Placental pericyte (primary cell): ENCODE measurements around the gene PDZD4. TPM values are rescaled to one million over a fixed set of nuclear protein-coding genes. Genes with fewer than 3 reads are reported as not detected.

ENCODE experiments used
- total RNA-seq: library from RNA; depleted of rRNA; stranded (reverse); fragments of >200 nt; gene quantifications from 2 replicates; pipeline ENCODE4 v1.2.3, GENCODE V29; 2012

The PDZD4 gene
- 0.14 TPM in 1 of 2 replicates, not detected in the other for total RNA-seq

GRCh38 chrX:153829799-153830639 lies at the start of gene PDZD4:
TSS of gene PDZD4 (minus strand) at chrX:153830544. CDS start at chrX:153830298, 246 bp downstream.

DNA sequence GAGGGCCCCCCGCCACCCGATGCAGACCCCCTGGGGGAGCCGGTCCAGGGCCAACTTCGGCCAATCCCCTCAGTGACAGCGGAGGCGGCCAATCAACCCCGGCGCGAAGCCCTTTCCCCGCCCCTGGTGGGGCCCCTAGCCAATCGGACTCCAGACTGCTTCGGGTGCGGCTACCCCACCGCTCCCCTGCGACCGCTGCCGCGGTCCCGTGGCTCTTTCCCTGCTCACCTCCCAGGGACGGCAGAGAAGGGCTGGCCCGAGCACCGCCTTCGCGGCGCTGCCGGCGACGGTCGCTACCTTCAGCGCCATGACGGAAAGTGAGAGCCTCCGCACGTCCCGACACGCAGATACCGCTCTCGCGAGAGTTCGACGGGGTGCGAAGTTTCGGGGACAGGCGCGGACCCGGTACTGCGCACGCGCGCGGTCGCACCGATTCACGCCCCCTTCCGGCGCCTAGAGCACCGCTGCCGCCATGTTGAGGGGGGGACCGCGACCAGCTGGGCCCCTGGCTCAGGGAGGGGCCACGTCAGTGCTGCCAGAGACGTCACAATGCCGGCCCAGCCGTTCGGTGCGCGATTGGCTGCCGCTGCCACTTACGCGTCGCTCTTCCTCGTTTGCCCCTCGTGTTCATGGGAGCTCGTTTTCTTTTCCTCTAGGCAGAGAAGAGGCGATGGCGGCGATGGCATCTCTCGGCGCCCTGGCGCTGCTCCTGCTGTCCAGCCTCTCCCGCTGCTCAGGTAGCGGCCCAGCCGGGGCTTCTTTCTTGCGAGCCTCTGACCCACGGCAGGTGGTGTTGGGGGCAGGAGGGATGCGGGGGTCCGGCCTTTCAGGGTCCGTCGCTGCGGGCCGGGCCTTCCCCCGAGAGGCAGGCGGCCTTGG lies 36.1 kb downstream of the PDZD4 start, which contains the start of the genes IDH3G and SSR4:
TSS of gene IDH3G (minus strand) at position 358 of the 879 bp plus-strand sequence. CDS start at position 309, 49 bp downstream.
TSS of gene SSR4 (plus strand) at position 651 of the 879 bp plus-strand sequence. CDS start at position 671, 20 bp downstream.

DNA sequence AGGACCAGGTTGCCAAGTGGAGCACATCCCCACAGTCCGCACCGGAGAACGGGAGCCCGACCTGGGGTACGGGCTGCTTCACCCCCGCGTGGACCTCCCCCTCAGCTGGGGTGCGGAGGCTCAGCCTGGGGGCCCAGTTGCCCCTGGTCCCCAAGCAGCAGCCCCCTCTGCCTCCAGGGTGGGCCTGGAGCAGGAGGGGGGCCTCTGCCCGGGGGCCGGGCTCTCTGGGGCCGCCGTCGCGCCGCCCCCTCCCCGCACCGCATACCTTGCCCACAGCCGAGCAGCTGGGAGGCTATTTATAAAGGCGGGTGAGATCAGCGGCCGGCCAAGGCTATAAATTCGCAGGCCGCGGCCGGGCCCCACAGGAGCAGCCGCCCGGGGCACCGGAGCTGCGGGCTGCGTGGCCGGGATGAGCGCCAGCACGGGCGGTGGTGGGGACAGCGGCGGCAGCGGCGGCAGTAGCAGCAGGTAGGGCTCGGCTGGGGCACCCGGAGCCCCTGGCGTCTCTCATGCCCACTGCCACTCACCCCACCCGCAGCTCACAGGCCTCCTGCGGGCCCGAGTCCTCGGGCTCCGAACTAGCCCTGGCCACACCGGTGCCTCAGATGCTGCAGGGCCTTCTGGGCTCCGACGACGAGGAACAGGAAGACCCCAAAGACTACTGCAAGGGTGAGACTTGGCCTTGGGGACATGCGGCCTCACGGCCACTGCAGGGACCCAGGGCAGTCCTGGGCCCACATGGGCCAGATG lies 49.5 kb downstream of the PDZD4 start, which contains the start of gene SRPK3:
TSS of gene SRPK3 (plus strand) at position 364 of the 750 bp plus-strand sequence. CDS start at position 410, 46 bp downstream.

GRCh38 chrX:153763989-153764755 lies 66.2 kb downstream of the PDZD4 start, which contains the start of gene PLXNB3:
TSS of gene PLXNB3 (plus strand) at chrX:153764249. CDS start at chrX:153765536, 1,287 bp downstream.

Other genes with a start within 250 kb of the PDZD4 start
- gene CCNQ, start 231.4 kb downstream of the PDZD4 start, total RNA-seq: 24.3 and 52.0 TPM in 2 replicates
- under 0.01 and 0.14 TPM in 2 replicates for gene DUSP9, start 183.3 kb downstream of the PDZD4 start, total RNA-seq
- gene PNCK, start 156.7 kb downstream of the PDZD4 start, total RNA-seq: 0.22 TPM in 1 of 2 replicates, not detected in the other
- gene SLC6A8, start 142.6 kb downstream of the PDZD4 start, total RNA-seq: 10.0 and 16.4 TPM in 2 replicates
- 141 and 153 TPM in 2 replicates for gene BCAP31, start 106.2 kb downstream of the PDZD4 start, total RNA-seq
- gene ABCD1, start 105.7 kb downstream of the PDZD4 start, total RNA-seq: 18.6 and 22.0 TPM in 2 replicates
- gene PLXNB3, start 66.3 kb downstream of the PDZD4 start, total RNA-seq: 4.0 and 4.6 TPM in 2 replicates
- 0.44 and 1.7 TPM in 2 replicates for gene SRPK3, start 49.5 kb downstream of the PDZD4 start, total RNA-seq
- gene IDH3G, start 36.2 kb downstream of the PDZD4 start, total RNA-seq: 64.6 and 81.2 TPM in 2 replicates
- 101 and 182 TPM in 2 replicates for gene SSR4, start 35.9 kb downstream of the PDZD4 start, total RNA-seq
- 0.88 and 18.2 TPM in 2 replicates for gene L1CAM, start 55.6 kb upstream of the PDZD4 start, total RNA-seq
- not detected in 2 replicates for gene AVPR2, start 74.1 kb upstream of the PDZD4 start, total RNA-seq
- 1.1 and 2.9 TPM in 2 replicates for gene ARHGAP4, start 95.7 kb upstream of the PDZD4 start, total RNA-seq
- gene NAA10, start 104.5 kb upstream of the PDZD4 start, total RNA-seq: 81.8 and 123 TPM in 2 replicates
- 3.6 and 6.6 TPM in 2 replicates for gene RENBP, start 114.1 kb upstream of the PDZD4 start, total RNA-seq
- 31.7 and 51.8 TPM in 2 replicates for gene HCFC1, start 141.3 kb upstream of the PDZD4 start, total RNA-seq
- gene TMEM187, start 142.2 kb upstream of the PDZD4 start, total RNA-seq: 5.9 and 8.0 TPM in 2 replicates
- gene IRAK1, start 189.4 kb upstream of the PDZD4 start, total RNA-seq: 117 and 144 TPM in 2 replicates